K562 (cell line): ENCODE data around the gene CDKN1C. TPM values are rescaled to one million over a fixed set of nuclear protein-coding genes. Genes with fewer than 3 reads are reported as not detected.

Source experiments
- C11orf30 ChIP-seq: fragments of 450-650 bp; IDR thresholded peaks from 2 replicates; pipeline ENCODE4 v1.6.1; 2016; ENCODE audit warnings: low read depth, mild to moderate bottlenecking
- ESRRA ChIP-seq: fragments of 450-650 bp; IDR thresholded peaks from 2 replicates; pipeline ENCODE4 v1.6.1; 2014; ENCODE audit warnings: low read depth, mild to moderate bottlenecking, moderate library complexity, borderline replicate concordance
- ETV5 ChIP-seq: sonication (generic); formaldehyde crosslinking; IDR thresholded peaks from 2 replicates; pipeline ENCODE4 v1.4.0; 2020; ENCODE audit warnings: low read depth, mild to moderate bottlenecking, missing genetic modification reagents
- ETV6 ChIP-seq, 3 experiments: fragments of 150-350 bp in 1 of 3; sonication (generic) in 1 of 3; formaldehyde crosslinking in 1 of 3; IDR thresholded peaks; 2 replicates each; pipeline versions ENCODE4 v1.6.1 to v1.8.0; 2014 to 2022; ENCODE audit warnings: borderline replicate concordance in 2 of 3, low read depth in 2 of 3, antibody characterized with exemption in 1 of 3, low read length in 1 of 3, mild to moderate bottlenecking in 1 of 3, missing genetic modification reagents in 1 of 3
- FOXK2 ChIP-seq, 2 experiments: fragments of 450-650 bp; IDR thresholded peaks in 1 of 2; conservative IDR thresholded peaks in 1 of 2; 2 replicates each; pipeline ENCODE4 v1.6.1; 2016; ENCODE audit warnings: low read depth in 2 of 2, mild to moderate bottlenecking in 1 of 2
- FOXP4 ChIP-seq: sonication (generic); formaldehyde crosslinking; IDR thresholded peaks from 2 replicates; pipeline ENCODE4 v1.8.0; 2022; ENCODE audit warnings: mild to moderate bottlenecking, missing genetic modification reagents, borderline replicate concordance
- KLF6 ChIP-seq: fragments of 250-450 bp; sonication (Bioruptor Pico); IDR thresholded peaks from 2 replicates; pipeline ENCODE4 v1.4.0; 2020; ENCODE audit warnings: mild to moderate bottlenecking, moderate library complexity, borderline replicate concordance
- MCM5 ChIP-seq: fragments of 450-650 bp; IDR thresholded peaks from 2 replicates; pipeline ENCODE4 v1.6.1; 2016; ENCODE audit warnings: low read depth
- NFE2 ChIP-seq: IDR thresholded peaks from 2 replicates; pipeline ENCODE4 v1.6.1; 2014; ENCODE audit warnings: antibody characterized with exemption, low read depth
- PKNOX1 ChIP-seq: fragments of 450-650 bp; IDR thresholded peaks from 2 replicates; pipeline ENCODE4 v1.6.1; 2016
- RUNX1 ChIP-seq: sonication (generic); IDR thresholded peaks from 2 replicates; pipeline ENCODE4 v1.6.1; 2016; ENCODE audit warnings: antibody characterized with exemption, low read depth
- SMARCE1 ChIP-seq: fragments of 450-650 bp; IDR thresholded peaks from 2 replicates; pipeline ENCODE4 v1.7.1; 2016; ENCODE audit warnings: mild to moderate bottlenecking
- SOX6 ChIP-seq: fragments of 450-650 bp; IDR thresholded peaks from 2 replicates; pipeline ENCODE4 v1.6.1; 2014; ENCODE audit warnings: mild to moderate bottlenecking
- STAT6 ChIP-seq: sonication (generic); formaldehyde crosslinking; IDR thresholded peaks from 2 replicates; pipeline ENCODE4 v1.8.1; 2023; ENCODE audit warnings: mild to moderate bottlenecking, missing genetic modification reagents
- TEAD4 ChIP-seq, 2 experiments: sonication (generic) in 1 of 2; formaldehyde crosslinking in 1 of 2; IDR thresholded peaks; 2 replicates each; pipeline versions ENCODE4 v1.6.1 to v1.8.0; 2012 to 2022; ENCODE audit warnings: borderline replicate concordance in 1 of 2, inconsistent platforms in 1 of 2, low read length in 1 of 2, mild to moderate bottlenecking in 1 of 2, missing genetic modification reagents in 1 of 2
- ZBTB49 ChIP-seq: sonication (generic); formaldehyde crosslinking; IDR thresholded peaks from 2 replicates; pipeline ENCODE4 v1.8.0; 2022; ENCODE audit warnings: missing genetic modification reagents, mild to moderate bottlenecking, borderline replicate concordance
- ZKSCAN1 ChIP-seq: fragments of 150-350 bp; IDR thresholded peaks from 2 replicates; pipeline ENCODE4 v1.6.1; 2016; ENCODE audit warnings: low read depth, low read length
- ZNF121 ChIP-seq: sonication (generic); formaldehyde crosslinking; conservative IDR thresholded peaks from 2 replicates; pipeline ENCODE4 v1.8.0; 2022; ENCODE audit warnings: missing genetic modification reagents
- polyA plus RNA-seq, 8 experiments: library from polyadenylated mRNA; depleted of rRNA in 4 of 8; stranded (reverse) in 5 of 8; unstranded in 3 of 8; fragments of >200 nt; fragmentation: Nextera tagmentation in 2 of 8; fragmentation: Illumina TruSeq in 1 of 8; extraction: Ambion mirVana in 2 of 8; extraction: Trizol in 1 of 8; gene quantifications; 2 replicates each; pipeline versions ENCODE4 v1.2.1 to v1.2.3, GENCODE V29; 2011 to 2014; ENCODE audit warnings: inconsistent platforms in 1 of 8, missing spikeins in 1 of 8
- total RNA-seq, 7 experiments: library from RNA; depleted of rRNA in 6 of 7; stranded (reverse); fragments of >200 nt in 6 of 7; fragmentation: Illumina TruSeq in 2 of 7; extraction: Trizol in 2 of 7; gene quantifications; 2 replicates each; pipeline versions ENCODE4 v1.2.1 to v1.2.3, GENCODE V29; 2011 to 2021; ENCODE audit warnings: low replicate concordance in 1 of 7

CDKN1C gene
- total and polyA plus RNA-seq, 9 of the 15 experiments (the other 6 are each of a cell fraction or from before 2014, with no cell fraction given): 2.8 to 21.1 (median 9.3) TPM

GRCh38 chr11:2890466-2891294 lies 5.1 kb upstream of the CDKN1C start (continued):
- no peak for TF ChIP-seq ZBTB49 (CRISPR knock-in tag)
- TF ChIP-seq ETV5: peak; percentile 38
- peak; percentile 28; the same call in 1 of the 2 replicates for TF ChIP-seq NFE2
- peak; percentile 53; the same call in 1 of the 2 replicates for TF ChIP-seq SMARCE1
- 0 out of 2 replicates have a peak, but pooled peaks have one; percentile 15 for TF ChIP-seq KLF6
- TF ChIP-seq RUNX1: peak; percentile 41; the same call in 1 of the 2 replicates
- TF ChIP-seq ZNF121: no peak
- TF ChIP-seq C11orf30: no peak
- no peak for TF ChIP-seq MCM5
- peak in 1 of 2 experiments; percentile 67; a peak in 1 of 4 replicates for TF ChIP-seq FOXK2 (conservative IDR thresholded peaks at IDR 0.05 in 1 of 2, IDR thresholded peaks at IDR 0.05 in 1 of 2; ENCODE audit: low read depth in 2 of 2)
- TF ChIP-seq SOX6: peak; percentile 74
- peak; percentile 70 for TF ChIP-seq ESRRA
- no peak for TF ChIP-seq ETV6 (IDR thresholded peaks at IDR 0.05; ENCODE audit: borderline replicate concordance in 1 of 2, low read depth in 2 of 2, low read length in 1 of 2)
- TF ChIP-seq ETV6 (CRISPR knock-in tag; IDR thresholded peaks at IDR 0.05; ENCODE audit: borderline replicate concordance): peak; percentile 79; the same call in 1 of the 2 replicates
- peak; percentile 13; the same call in 1 of the 2 replicates for TF ChIP-seq STAT6 (CRISPR knock-in tag)
- no peak for TF ChIP-seq TEAD4 (IDR thresholded peaks at IDR 0.05; ENCODE audit: low read length)
- TF ChIP-seq TEAD4 (CRISPR knock-in tag; IDR thresholded peaks at IDR 0.05; ENCODE audit: borderline replicate concordance): peak; percentile 82; the same call in 1 of the 2 replicates
- TF ChIP-seq PKNOX1: peak; percentile 84
- TF ChIP-seq ZKSCAN1: 0 out of 2 replicates have a peak, but pooled peaks have one; percentile 21
- peak; percentile 95 for TF ChIP-seq FOXP4 (CRISPR knock-in tag)
